GM12864 (cell line): Measurements from ENCODE around the gene ZG16.

Experiments
- DNase-seq: peaks from one replicate; pipeline ENCODE4 v3.0.0-alpha.2; 2011; ENCODE audit warnings: low read depth
- H3K4me3 ChIP-seq: 2 replicates; pipeline ENCODE4 v1.5.1; 2011; ENCODE audit warnings: mild to moderate bottlenecking, low read depth, low read length, control low read depth
- TF ChIP-seq, protein P1 (sequence below): IDR thresholded peaks from 2 replicates; pipeline ENCODE4 v1.5.1; 2011; ENCODE audit warnings: low read depth, mild to moderate bottlenecking, moderate library complexity, low read length, control low read depth, inconsistent platforms; ENCODE audit errors: missing control alignments

Gene ZG16

DNA sequence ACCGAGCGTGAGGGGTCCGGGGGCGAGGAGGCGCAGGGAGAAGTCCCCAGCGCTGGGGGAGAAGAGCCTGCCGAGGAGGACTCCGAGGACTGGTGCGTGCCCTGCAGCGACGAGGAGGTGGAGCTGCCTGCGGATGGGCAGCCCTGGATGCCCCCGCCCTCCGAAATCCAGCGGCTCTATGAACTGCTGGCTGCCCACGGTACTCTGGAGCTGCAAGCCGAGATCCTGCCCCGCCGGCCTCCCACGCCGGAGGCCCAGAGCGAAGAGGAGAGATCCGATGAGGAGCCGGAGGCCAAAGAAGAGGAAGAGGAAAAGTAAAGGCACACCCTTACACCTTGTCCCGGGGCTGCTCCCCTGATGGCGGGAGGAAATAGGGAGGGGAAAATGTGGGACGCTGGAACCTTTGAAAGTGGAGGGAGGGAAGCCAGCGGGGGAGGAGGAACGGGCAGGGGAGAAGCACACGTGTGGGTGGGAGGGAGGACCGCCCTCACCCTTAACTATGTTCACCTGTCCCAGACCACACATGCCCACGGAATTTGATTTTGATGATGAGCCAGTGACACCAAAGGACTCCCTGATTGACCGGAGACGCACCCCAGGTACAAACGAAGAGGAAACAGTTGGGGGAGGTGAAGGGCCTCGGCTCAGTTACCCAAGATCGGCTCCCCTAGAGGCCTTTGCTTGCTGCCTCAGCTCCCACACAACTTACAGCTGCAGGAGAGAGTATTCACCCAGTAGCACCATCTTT is 38.8 kb downstream of the ZG16 start:
- TF ChIP-seq, protein P1, sequence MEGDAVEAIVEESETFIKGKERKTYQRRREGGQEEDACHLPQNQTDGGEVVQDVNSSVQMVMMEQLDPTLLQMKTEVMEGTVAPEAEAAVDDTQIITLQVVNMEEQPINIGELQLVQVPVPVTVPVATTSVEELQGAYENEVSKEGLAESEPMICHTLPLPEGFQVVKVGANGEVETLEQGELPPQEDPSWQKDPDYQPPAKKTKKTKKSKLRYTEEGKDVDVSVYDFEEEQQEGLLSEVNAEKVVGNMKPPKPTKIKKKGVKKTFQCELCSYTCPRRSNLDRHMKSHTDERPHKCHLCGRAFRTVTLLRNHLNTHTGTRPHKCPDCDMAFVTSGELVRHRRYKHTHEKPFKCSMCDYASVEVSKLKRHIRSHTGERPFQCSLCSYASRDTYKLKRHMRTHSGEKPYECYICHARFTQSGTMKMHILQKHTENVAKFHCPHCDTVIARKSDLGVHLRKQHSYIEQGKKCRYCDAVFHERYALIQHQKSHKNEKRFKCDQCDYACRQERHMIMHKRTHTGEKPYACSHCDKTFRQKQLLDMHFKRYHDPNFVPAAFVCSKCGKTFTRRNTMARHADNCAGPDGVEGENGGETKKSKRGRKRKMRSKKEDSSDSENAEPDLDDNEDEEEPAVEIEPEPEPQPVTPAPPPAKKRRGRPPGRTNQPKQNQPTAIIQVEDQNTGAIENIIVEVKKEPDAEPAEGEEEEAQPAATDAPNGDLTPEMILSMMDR = peak; percentile 54
- H3K4me3 ChIP-seq = peak overlapping the region; percentile 89
- DNase-seq = no peak

DNA sequence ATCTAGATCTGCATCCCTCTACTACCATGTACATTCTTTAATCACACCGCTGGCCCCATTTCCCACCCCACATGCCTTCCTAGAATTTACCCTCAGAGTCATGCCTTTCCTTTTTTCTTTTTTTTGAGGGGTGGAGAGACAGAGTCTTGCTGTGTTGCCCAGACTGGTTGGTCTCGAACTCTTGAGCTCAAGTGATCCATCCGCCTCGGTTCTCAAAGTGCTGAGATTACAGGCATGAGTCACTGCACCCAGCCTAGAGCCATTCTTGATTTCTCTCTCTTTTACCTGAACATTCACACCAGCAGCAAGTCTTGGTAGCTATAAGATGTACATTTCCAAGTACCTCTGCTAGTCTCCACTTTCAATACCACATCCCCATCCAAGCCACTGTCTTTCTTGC is 40.0 kb downstream of the ZG16 start:
- TF ChIP-seq, protein P1 = no peak
- no peak overlapping the region for H3K4me3 ChIP-seq

DNA sequence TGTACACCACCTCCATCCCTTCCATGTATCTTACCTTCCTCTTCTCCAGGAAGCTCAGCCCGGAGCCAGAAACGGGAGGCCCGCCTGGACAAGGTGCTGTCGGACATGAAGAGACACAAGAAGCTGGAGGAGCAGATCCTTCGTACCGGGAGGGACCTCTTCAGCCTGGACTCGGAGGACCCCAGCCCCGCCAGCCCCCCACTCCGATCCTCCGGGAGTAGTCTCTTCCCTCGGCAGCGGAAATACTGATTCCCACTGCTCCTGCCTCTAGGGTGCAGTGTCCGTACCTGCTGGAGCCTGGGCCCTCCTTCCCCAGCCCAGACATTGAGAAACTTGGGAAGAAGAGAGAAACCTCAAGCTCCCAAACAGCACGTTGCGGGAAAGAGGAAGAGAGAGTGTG is 41.5 kb downstream of the ZG16 start:
- TF ChIP-seq, protein P1 = no peak
- peak overlapping the region; percentile 90 for H3K4me3 ChIP-seq
- DNase-seq = no peak

More for the DNA sequence above, 40.0 kb downstream of the ZG16 start:
- no peak for DNase-seq

DNA sequence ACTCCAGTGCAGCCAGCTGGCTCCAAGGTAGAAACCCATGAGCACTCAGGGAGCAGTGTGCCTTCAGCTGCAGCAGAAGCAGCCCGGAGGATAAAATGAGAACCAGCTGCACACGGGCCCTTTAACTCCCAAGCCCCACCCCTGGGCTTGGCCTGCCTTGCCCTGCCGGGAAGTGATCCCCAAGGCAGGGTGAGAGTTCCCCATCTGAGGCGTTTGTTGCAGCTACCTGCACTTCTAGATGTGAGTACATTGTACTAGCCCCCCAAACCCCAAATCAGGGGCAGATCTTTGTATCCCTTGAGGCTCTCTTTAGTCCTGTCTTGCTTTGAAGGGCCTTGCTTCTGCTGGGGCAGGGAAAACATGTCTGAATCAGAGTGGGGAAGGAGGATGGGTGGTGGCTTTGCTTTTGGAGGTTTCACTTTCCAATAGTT is 42.2 kb downstream of the ZG16 start, which contains the start of gene MVP:
Gene MVP (plus strand): TSS at position 192 of the 431 bp plus-strand sequence. CDS start 10,088 bp downstream, outside the sequence.
- no peak for DNase-seq
- H3K4me3 ChIP-seq = peak within 1 kb of the TSS; percentile 90
- TF ChIP-seq, protein P1 = no peak

DNA sequence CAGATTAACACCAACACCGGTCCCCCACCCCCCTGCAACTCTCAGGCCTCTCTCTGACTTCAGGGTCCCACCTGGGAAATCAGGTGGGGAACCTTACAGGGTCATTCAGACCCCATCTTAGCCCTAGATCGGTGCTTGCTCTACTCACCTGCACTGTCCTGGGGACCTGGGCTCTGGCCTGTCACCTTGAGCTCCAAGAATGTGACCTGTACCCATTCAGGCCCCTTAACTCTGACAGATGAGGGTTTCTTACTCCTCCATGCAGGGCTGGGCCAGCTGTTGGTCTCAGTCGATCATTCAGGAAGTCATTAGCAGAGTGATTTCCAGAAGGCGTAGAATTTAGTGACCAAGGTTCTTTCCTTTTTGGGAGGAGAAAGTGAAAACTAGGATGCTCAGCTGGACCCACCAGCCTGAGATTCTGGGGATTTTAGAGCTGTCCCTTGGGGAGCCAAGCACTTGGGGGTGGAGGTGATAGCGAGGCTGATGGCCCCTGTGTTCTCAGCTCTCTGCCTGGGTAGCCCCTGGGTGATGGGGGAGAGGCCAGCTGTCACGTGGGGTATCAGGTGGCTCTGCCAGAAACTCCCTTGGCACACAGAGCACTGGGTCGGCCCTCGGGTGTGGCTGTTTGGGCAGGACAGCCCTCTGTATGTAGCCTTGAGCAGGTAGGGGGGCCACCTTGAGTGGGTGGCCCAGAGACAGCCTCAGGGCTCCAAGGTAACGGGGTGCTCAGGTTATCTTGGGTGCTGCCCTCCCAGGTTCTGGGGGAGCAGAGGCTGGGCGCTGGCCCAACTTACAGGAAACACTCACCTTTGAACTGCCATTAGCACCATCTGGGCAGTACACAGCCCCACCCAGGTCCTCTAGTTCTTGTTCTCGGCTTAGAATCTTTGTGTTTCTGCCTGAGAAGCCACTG is 42.9 kb downstream of the ZG16 start:
- DNase-seq = no peak
- peak overlapping the region; percentile 90 for H3K4me3 ChIP-seq
- TF ChIP-seq, protein P1 = no peak

DNA sequence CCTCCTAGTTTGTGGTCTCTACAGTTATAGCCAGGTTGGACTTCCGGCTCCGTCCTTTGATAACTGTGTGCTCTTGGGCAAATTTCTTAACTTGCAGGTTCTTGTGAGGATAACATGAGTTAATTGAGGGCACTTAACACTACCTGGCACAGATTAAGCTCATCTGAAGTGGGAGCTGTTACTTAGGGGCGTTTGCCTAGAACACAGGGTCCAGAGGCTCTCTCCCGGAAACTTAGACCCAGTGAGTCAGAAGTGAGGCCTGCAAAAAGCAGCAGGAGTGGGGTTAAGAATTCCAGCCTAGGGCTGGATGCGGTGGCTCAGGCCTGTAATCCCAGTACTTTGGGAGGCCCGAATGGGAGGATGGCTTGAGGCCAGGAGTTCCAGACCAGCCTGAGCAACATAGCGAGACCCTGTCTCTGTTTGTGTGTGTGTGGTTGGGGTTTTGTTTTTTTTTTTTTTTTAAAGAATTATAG is 43.6 kb downstream of the ZG16 start:
- DNase-seq = no peak
- TF ChIP-seq, protein P1 = no peak
- peak overlapping the region; percentile 90 for H3K4me3 ChIP-seq
